OCI-LY3 (cell line): Measurements from ENCODE around the gene IGFBP4.

Experiments
- CTCF ChIP-seq: fragments of 200-600, 300-600 bp; sonication (generic); IDR thresholded peaks from 2 replicates; pipeline ENCODE4 v1.5.1; 2014; ENCODE audit warnings: antibody characterized with exemption, low read length, low read depth
- EZH2phosphoT487 ChIP-seq: fragments of 200-600 bp; shearing (Covaris generic); IDR thresholded peaks from 2 replicates; pipeline ENCODE4 v1.6.1; 2018; ENCODE audit warnings: antibody characterized with exemption, mixed run types, low read depth

- TF ChIP-seq EZH2phosphoT487 (no peak), CTCF (no peak)
Observed at GRCh38 chr17:40416671-40417070, 26.6 kb upstream of the IGFBP4 start.
